A673 (cell line): ENCODE data around the gene ISOC2. TPM values are rescaled to one million over a fixed set of nuclear protein-coding genes. Genes with fewer than 3 reads are reported as not detected.
"Not testable (repeated sequence)": the region's sequence is repeated elsewhere in the genome, so short reads cannot be mapped to it uniquely, and the experiment has no call there.

Experiments
- BruUV-seq: library from RNA; stranded (reverse); fragments of 400-500 nt; replicated peaks from 2 replicates; lab custom pipeline; 2021; lab: Mats Ljungman, UMichigan
- CTCF ChIA-PET: fragments of 300-600 bp; sonication (Branson Sonifier 250); formaldehyde crosslinking; loops from one replicate; lab custom pipeline; 2022; ENCODE audit warnings: antibody characterized with exemption; lab: Charles Lee
- POLR2A ChIA-PET: fragments of 300-600 bp; sonication (Branson Sonifier 250); formaldehyde crosslinking; loops from one replicate; lab custom pipeline; 2022; ENCODE audit warnings: antibody characterized with exemption; ENCODE audit not compliant: low non-redundant PET; lab: Charles Lee
- DNase-seq: peaks from one replicate; pipeline ENCODE4 v3.0.0-alpha.2; 2015; ENCODE audit warnings: low spot score
- H3K27ac ChIP-seq: fragments of 200-600 bp; sonication (generic); 2 replicates; pipeline ENCODE4 v1.5.1; 2016; ENCODE audit warnings: mixed run types, low read depth, mild to moderate bottlenecking, mixed read lengths, antibody characterized with exemption, low read length; ENCODE audit not compliant: poor library complexity, severe bottlenecking
- H3K27me3 ChIP-seq: fragments of 200-600 bp; sonication (generic); replicated peaks from 2 replicates; pipeline ENCODE4 v1.6.1; 2017; ENCODE audit warnings: mixed run types, low read depth, mild to moderate bottlenecking, mixed read lengths, antibody characterized with exemption, low read length; ENCODE audit not compliant: insufficient read depth, poor library complexity
- H3K36me3 ChIP-seq: fragments of 200-600 bp; sonication (generic); 2 replicates; pipeline ENCODE4 v1.6.1; 2016; ENCODE audit warnings: mixed run types, mild to moderate bottlenecking, mixed read lengths, antibody characterized with exemption, low read length; ENCODE audit not compliant: insufficient read depth, poor library complexity, severe bottlenecking
- H3K4me1 ChIP-seq: fragments of 200-600 bp; sonication (generic); 2 replicates; pipeline ENCODE4 v1.6.1; 2017; ENCODE audit warnings: mixed run types, mild to moderate bottlenecking, mixed read lengths, antibody characterized with exemption, low read length; ENCODE audit not compliant: insufficient read depth, poor library complexity, severe bottlenecking
- H3K4me3 ChIP-seq: fragments of 200-600 bp; sonication (generic); 2 replicates; pipeline ENCODE4 v1.5.1; 2016; ENCODE audit warnings: low read depth, mixed run types, mild to moderate bottlenecking, mixed read lengths, low read length; ENCODE audit not compliant: poor library complexity, severe bottlenecking
- H3K9me3 ChIP-seq: fragments of 200-600 bp; sonication (generic); 2 replicates; pipeline ENCODE4 v1.6.1; 2016; ENCODE audit warnings: mixed run types, low read depth, mild to moderate bottlenecking, mixed read lengths, antibody characterized with exemption, low read length; ENCODE audit not compliant: poor library complexity, severe bottlenecking
- CTCF ChIP-seq: fragments of 300-800, 200-600 bp; sonication (generic); conservative IDR thresholded peaks from 2 replicates; pipeline ENCODE4 v1.5.1; 2017; ENCODE audit warnings: low read depth, mild to moderate bottlenecking, antibody characterized with exemption, low read length, moderate library complexity, mixed read lengths
- EZH2 ChIP-seq: fragments of 200-600 bp; sonication (generic); IDR thresholded peaks from 2 replicates; pipeline ENCODE4 v1.6.1; 2017; ENCODE audit warnings: borderline replicate concordance, low read depth, mild to moderate bottlenecking, mixed read lengths, antibody characterized with exemption, low read length; ENCODE audit not compliant: poor library complexity, severe bottlenecking
- intact Hi-C: fragments of 100-400 bp; cut with micrococcal nuclease; formaldehyde crosslinking; loops from one replicate; pipeline ENCODE4 v1.10.0; 2022; ENCODE audit not compliant: unreplicated experiment
- total RNA-seq: library from RNA; stranded (reverse); gene quantifications from 2 replicates; pipeline ENCODE4 v1.2.3, GENCODE V29; 2021

ISOC2 gene
- total RNA-seq, 1 experiment from 2014 or later = 33.2 TPM

- no peaks in the 10 kb centered on the region for H3K27me3 ChIP-seq
- no TSS peak for BruUV-seq
- CTCF ChIA-PET = interaction anchor here (0.6 to 1.6 kb wide), 4 partner anchors 206 to 278 kb away, joined by 3 to 11 read pairs (median 8); no protein-coding TSS in a partner anchor
These were observed 42.3 kb downstream of the ISOC2 start for GRCh38 chr19:55419103-55419502.

GRCh38 chr19:55418185-55418584 is 43.3 kb downstream of the ISOC2 start:
- no TSS peak for BruUV-seq
- Histone ChIP-seq H3K27me3 (no peaks in the 10 kb centered on the region), H3K27ac (no peak overlapping the region), H3K9me3 (no peaks in the 10 kb centered on the region), H3K4me1 (no peaks in the 10 kb centered on the region), H3K4me3 (no peak overlapping the region), H3K36me3 (no peaks in the 10 kb centered on the region)
- DNase-seq = peak; percentile 87
- ChIA-PET CTCF (interaction anchor here (0.5 to 1.6 kb wide), 5 partner anchors 11 to 277 kb away, joined by 3 to 11 read pairs (median 7); partner anchors contain the start of gene UBE2S), POLR2A (no interaction called here)
- intact Hi-C loops = loop anchor here (1.0 to 5.0 kb wide), 2 partner anchors 126 to 277 kb away; no protein-coding TSS in a partner anchor
- TF ChIP-seq CTCF (peak; percentile 85), EZH2 (no peak)

More at GRCh38 chr19:55419103-55419502, 42.3 kb downstream of the ISOC2 start:
- no peaks in the 10 kb centered on the region for H3K4me1 ChIP-seq
- TF ChIP-seq CTCF = no peak
- TF ChIP-seq EZH2 = no peak
- H3K27ac ChIP-seq = no peak overlapping the region
- POLR2A ChIA-PET = no interaction called here
- intact Hi-C loops = loop anchor here (5.0 kb wide), 1 partner anchor 127 kb away; no protein-coding TSS in a partner anchor
- H3K9me3 ChIP-seq = no peaks in the 10 kb centered on the region
- no peak for DNase-seq
- no peaks in the 10 kb centered on the region for H3K36me3 ChIP-seq
- H3K4me3 ChIP-seq = no peak overlapping the region

- ChIA-PET POLR2A (no interaction called here), CTCF (no interaction called here)
- Histone ChIP-seq H3K27me3 (no peaks in the 10 kb centered on the region), H3K36me3 (peaks cover 17% of the 10 kb centered on the region), H3K27ac (no peak overlapping the region), H3K9me3 (no peaks in the 10 kb centered on the region), H3K4me1 (peaks cover 11% of the 10 kb centered on the region), H3K4me3 (no peak overlapping the region)
- TF ChIP-seq CTCF = no peak
- TF ChIP-seq EZH2 = no peak
- DNase-seq = no peak
- intact Hi-C loops = no loop called here
- BruUV-seq = no TSS peak
These were observed 51.3 kb downstream of the ISOC2 start for GRCh38 chr19:55410168-55410567.

- POLR2A ChIA-PET, CTCF ChIA-PET, H3K27me3 ChIP-seq, H3K9me3 ChIP-seq, DNase-seq, H3K4me3 ChIP-seq, BruUV-seq: not testable (repeated sequence)
- peaks cover 18% of the 10 kb centered on the region for H3K4me1 ChIP-seq
- intact Hi-C loops = loop anchor here (5.0 kb wide), 1 partner anchor 193 kb away; the partner anchor contains the start of gene ZNF524
- peak overlapping the region; percentile 100 for H3K27ac ChIP-seq
- H3K36me3 ChIP-seq = peaks cover 26% of the 10 kb centered on the region
These were observed 52.3 kb downstream of the ISOC2 start for GRCh38 chr19:55409179-55409578.
